Pancreas (tissue), 10 donors: Measurements from ENCODE around the gene KDM8. TPM values are rescaled to one million over a fixed set of nuclear protein-coding genes. Genes with fewer than 3 reads are reported as not detected.

Source experiments
- ATAC-seq, 4 donors: fragments of 200-7000 bp; cut with Tn5 transposase; one replicate each; pipeline versions ENCODE4 v1.8.0 to v1.9.1; 2020; ENCODE audit warnings: mild to moderate bottlenecking in 4 of 4, moderate library complexity in 4 of 4
- DNase-seq, 6 donors: peaks; one replicate each; pipeline ENCODE4 v3.0.0-alpha.2; 2020
- FAIRE-seq: peaks from 2 replicates; lab custom pipeline; 2012; peaks lifted over from hg19 to GRCh38; lab: Jason Lieb, UNC
- H3K27ac ChIP-seq, 4 donors: fragments of 200-600 bp; sonication (generic); 1 replicate in 3 of 4; 2 replicates in 1 of 4; pipeline versions ENCODE4 v1.5.0 to v1.8.0; 2020
- H3K27me3 ChIP-seq, 4 donors: fragments of 200-600 bp; one replicate each; pipeline ENCODE4 v1.8.0; 2021
- H3K36me3 ChIP-seq, 3 donors: fragments of 200-600 bp; sonication (generic) in 1 of 3; one replicate each; pipeline versions ENCODE4 v1.5.0 to v1.8.0; 2020 to 2021
- H3K4me1 ChIP-seq, 3 donors: fragments of 200-600 bp; one replicate each; pipeline ENCODE4 v1.8.0; 2021
- H3K4me3 ChIP-seq, 4 donors: fragments of 200-600 bp; sonication (generic) in 2 of 4; one replicate each; pipeline versions ENCODE4 v1.5.0 to v1.8.0; 2020 to 2021
- H3K9me3 ChIP-seq, 4 donors: fragments of 200-600 bp; one replicate each; pipeline ENCODE4 v1.8.0; 2021
- WGBS, 2 donors: extraction: QIAGEN DNeasy Blood & Tissue Kit; methylation state at CpG; one replicate each; pipeline ENCODE4 v1.1.7; 2013; 5-methylcytosine and 5-hydroxymethylcytosine counted together
- intact Hi-C, 3 donors: fragments of 100-400 bp; cut with DNase I; formaldehyde crosslinking; loops; one replicate each; pipeline versions ENCODE4 v1.11.1 to v1.14.2; 2022
- polyA plus RNA-seq, 2 donors: library from polyadenylated mRNA; stranded (reverse); fragments of 200-250 nt; gene quantifications; one replicate each; pipeline ENCODE4 v1.2.3, GENCODE V29; 2013
- total RNA-seq, 6 donors: library from RNA; stranded (reverse); fragmentation: NEBNext Ultra II Directional in 4 of 6; extraction: Animal tissue kit (Norgen Biotek cat#: 25700) in 4 of 6; gene quantifications; one replicate each; pipeline versions ENCODE4 v1.2.1 to v1.2.4, GENCODE V29; 2021 to 2023
- TF ChIP-seq, protein P1 (sequence below), 4 donors: fragments of 200-600 bp; sonication (generic) in 3 of 4; IDR thresholded peaks; one replicate each; pipeline versions ENCODE4 v1.5.0 to v1.8.0; 2021; ENCODE audit warnings: antibody characterized with exemption in 4 of 4
- donor health status: healthy with polysubstance abuse.
- donor health status: DM: no; HTN: no; CAD: no; lungs with moderate emphysema.
- donor health status: DM: no; HTN: no; CAD: no.
- donor health status: control.
- donor health status: control.
- donor health status: Bipolar disorder and iron deficiency.
- donor health status: DM: yes; HTN: yes; CAD: no.
- donor health status: DM: no; HTN: no; CAD: no.
- donor health status: DM: no; HTN: no; CAD: no.
- donor health status: DM: yes; HTN: yes; CAD: no.

The KDM8 gene
- total and polyA plus RNA-seq, 8 donors = 4.7 to 17.7 (median 6.8) TPM

DNA sequence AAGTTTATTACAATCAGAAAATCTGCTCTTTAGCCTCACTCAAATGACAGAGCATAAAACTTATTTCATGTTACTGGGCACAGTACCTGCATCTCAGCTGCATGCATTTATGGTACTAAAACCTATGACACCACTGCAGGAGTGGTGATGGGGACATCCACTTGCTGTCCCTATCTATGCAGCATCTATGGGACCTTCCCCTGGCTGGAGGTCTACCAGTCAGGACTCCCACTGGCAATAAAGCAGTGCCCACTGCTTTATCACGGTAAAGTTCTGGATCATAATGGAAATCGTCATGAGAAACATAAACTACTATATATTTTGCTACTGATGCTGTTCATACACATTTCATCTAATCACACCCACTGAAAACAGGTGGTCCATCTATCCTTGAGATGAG is 39.1 kb downstream of the KDM8 start:
- WGBS, 2 donors = 78 to 98% methylated on average over 2 of the region's 2 CpGs
- FAIRE-seq (no peak), ATAC-seq (no peak), DNase-seq (no peak)
- TF ChIP-seq, protein P1, sequence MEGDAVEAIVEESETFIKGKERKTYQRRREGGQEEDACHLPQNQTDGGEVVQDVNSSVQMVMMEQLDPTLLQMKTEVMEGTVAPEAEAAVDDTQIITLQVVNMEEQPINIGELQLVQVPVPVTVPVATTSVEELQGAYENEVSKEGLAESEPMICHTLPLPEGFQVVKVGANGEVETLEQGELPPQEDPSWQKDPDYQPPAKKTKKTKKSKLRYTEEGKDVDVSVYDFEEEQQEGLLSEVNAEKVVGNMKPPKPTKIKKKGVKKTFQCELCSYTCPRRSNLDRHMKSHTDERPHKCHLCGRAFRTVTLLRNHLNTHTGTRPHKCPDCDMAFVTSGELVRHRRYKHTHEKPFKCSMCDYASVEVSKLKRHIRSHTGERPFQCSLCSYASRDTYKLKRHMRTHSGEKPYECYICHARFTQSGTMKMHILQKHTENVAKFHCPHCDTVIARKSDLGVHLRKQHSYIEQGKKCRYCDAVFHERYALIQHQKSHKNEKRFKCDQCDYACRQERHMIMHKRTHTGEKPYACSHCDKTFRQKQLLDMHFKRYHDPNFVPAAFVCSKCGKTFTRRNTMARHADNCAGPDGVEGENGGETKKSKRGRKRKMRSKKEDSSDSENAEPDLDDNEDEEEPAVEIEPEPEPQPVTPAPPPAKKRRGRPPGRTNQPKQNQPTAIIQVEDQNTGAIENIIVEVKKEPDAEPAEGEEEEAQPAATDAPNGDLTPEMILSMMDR (IDR thresholded peaks at IDR 0.05) = no peak
- Histone ChIP-seq H3K27me3 (no peaks in the 10 kb centered on the region), H3K27ac (peak overlapping the region in 3 of 4 donors; percentile 3 to 65 (median 53)), H3K36me3 (no peaks in the 10 kb centered on the region), H3K4me1 (peaks cover 0 to 4% (median 2%) of the 10 kb centered on the region in 3 donors), H3K9me3 (no peaks in the 10 kb centered on the region), H3K4me3 (no peak overlapping the region)
- intact Hi-C loops = no loop called here

GRCh38 chr16:27242868-27243590 is 39.7 kb downstream of the KDM8 start:
- Histone ChIP-seq H3K4me3 (no peak overlapping the region), H3K9me3 (no peaks in the 10 kb centered on the region), H3K4me1 (peaks cover 0 to 4% (median 2%) of the 10 kb centered on the region in 3 donors), H3K36me3 (no peaks in the 10 kb centered on the region), H3K27me3 (no peaks in the 10 kb centered on the region), H3K27ac (peak overlapping the region in 3 of 4 donors; percentile 3 to 65 (median 53))
- 40 to 51% methylated on average over 13 of the region's 13 CpGs for WGBS, 2 donors
- FAIRE-seq (no peak), DNase-seq (no peak), ATAC-seq (peak; percentile 53 to 80 (median 77))
- TF ChIP-seq, protein P1 (IDR thresholded peaks at IDR 0.05) = no peak
- intact Hi-C loops = no loop called here

DNA sequence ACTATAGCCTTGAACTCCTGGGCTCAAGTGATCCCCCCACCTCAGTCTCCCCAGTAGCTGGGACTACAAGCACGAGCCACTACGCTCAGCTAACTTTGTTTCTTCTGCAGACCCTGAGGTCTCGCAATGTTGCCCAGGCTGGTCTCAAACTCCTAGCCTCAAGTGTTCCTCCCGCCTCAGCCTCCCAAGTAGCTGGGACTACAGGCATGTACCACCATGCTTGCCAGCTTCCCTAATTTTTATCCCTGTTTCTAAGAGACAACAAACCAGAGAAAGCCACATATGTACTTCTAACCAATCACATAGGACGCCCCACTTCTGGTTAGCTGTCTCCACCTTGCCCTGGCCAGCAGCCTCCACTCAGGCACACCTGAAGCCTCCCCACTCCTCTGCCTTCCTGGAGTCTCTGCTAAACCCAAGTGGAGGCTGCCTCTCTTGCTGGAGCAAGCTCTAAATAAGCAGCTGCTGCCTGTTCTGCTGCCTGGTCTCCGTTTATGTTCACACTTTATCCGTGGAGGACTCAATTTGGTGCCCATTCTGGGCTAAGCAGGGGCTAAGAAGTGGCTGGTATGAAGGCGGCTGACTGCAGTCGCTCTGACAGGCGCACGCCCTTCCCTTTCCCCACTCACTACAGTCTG is 40.5 kb downstream of the KDM8 start:
- Histone ChIP-seq H3K36me3 (no peaks in the 10 kb centered on the region), H3K27me3 (no peaks in the 10 kb centered on the region), H3K27ac (peak overlapping the region in 2 of 4 donors; percentile 53 to 65), H3K9me3 (no peaks in the 10 kb centered on the region), H3K4me1 (peaks cover 0 to 4% (median 2%) of the 10 kb centered on the region in 3 donors), H3K4me3 (no peak overlapping the region)
- intact Hi-C loops = no loop called here
- no peak for FAIRE-seq
- no peak for DNase-seq
- WGBS, 2 donors = 94 to 95% methylated on average over 11 of the region's 11 CpGs
- ATAC-seq = no peak
- TF ChIP-seq, protein P1 (IDR thresholded peaks at IDR 0.05) = no peak

- FAIRE-seq (no peak), DNase-seq (no peak), ATAC-seq (no peak)
- peaks cover 0 to 4% (median 2%) of the 10 kb centered on the region in 3 donors for H3K4me1 ChIP-seq
- no peak overlapping the region for H3K27ac ChIP-seq
- H3K4me3 ChIP-seq = no peak overlapping the region
- TF ChIP-seq, protein P1 (IDR thresholded peaks at IDR 0.05) = no peak
- H3K9me3 ChIP-seq = no peaks in the 10 kb centered on the region
- intact Hi-C loops = no loop called here
- no peaks in the 10 kb centered on the region for H3K27me3 ChIP-seq
- no peaks in the 10 kb centered on the region for H3K36me3 ChIP-seq
- 96% methylated on average over 7 of the region's 7 CpGs for WGBS, 2 donors
Observed at GRCh38 chr16:27244363-27244755, 41.0 kb downstream of the KDM8 start.
